Activated naive CD4-positive, alpha-beta T cell treated with Interleukin-2 at 50 U/mL for 16 hours (primary cell): ENCODE data around the gene NTRK3.

Experiments
- DNase-seq: peaks from one replicate; pipeline ENCODE4 v3.0.0-alpha.2; 2020

NTRK3 gene

DNA sequence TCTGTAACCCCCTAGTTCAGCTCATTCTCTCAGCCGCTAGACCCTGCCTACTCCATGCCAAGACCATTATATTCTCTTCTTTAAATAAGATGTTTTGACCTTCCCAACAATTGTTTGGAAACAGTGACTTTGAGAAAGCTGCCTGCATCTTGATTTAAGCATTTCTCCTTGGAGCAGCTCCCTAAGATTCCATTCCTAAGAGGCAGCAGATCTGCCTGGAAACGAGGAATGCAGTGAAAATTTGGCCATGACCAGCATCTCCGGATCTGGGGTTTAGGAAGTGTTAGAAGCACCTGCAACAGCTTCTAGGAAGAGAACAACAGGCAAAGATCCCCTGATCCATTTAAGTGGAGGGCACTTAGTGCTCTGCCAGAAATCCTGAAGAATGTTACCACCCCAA is 235.7 kb downstream of the NTRK3 start:
- DNase-seq, result no peak

GRCh38 chr15:88019656-88020055 is 236.9 kb downstream of the NTRK3 start:
- DNase-seq, result no peak

- DNase-seq, result no peak
Observed at GRCh38 chr15:88018869-88019641, 237.5 kb downstream of the NTRK3 start.

DNA sequence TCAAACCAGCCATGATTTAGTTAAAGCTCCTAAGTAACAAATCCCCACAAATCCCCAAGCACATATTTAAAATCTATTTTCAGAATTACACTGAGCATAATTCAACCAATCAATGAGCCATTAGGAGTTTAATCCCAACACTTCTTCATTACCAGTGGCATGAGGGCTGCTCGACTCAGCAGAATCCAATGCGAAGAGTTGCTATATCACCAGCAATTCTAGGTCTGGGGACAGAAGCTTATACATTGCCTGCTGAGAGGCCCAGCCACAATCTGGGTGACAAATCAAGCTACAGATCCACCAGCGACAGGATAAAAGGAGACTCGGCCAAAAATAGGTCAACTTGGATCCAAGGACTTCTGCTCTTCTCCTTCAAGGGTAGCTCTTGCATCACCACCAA is 238.8 kb downstream of the NTRK3 start:
- DNase-seq, result no peak

DNA sequence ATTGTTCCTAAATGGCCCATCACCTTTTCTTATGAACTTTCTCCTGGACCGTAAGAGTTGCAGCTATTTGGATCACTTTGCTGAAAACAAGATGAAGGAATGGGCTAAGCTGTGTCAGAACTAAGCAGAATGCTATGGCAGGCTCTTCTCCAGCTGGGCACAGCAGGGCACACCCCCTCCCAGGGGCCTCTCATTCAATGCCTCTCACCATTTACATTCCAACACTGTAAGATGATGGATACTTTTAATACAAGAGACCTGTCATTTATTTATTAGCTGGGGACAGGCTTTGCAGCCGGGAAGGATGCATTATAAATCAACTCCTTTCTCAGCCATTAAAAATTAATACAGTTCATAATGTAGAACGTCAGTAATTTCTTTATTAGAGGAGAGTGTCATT is 240.1 kb downstream of the NTRK3 start:
- DNase-seq, result no peak

DNA sequence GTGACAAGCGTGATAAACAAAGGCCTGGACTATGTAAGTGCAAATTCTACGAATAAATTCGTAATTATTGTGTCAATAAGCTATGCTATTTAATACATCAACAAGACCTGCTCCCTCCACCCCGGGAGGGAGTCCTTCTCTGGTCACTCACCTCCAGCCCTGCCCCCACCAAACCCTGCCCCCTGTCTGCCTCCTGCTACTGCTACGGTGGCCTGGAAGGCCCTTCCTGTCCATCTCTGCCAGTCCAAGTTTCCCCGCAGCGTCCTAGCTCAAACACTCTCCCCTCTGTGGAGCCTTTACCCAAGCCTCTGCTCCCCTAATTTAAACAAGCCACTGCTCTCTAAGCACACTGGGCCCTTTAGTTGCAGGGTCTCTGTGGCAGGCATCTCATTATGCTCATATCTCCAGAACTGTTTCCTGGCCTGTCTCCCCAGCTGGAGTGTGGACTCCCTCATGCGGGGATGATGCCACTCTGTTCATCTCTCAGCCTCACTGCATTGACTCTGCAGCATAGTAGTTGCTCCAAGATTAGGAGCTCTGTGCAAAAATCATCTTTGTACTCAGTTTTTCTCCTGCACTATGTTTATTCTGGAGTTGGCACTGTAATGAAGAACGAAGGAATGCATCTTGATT is 241.2 kb downstream of the NTRK3 start:
- DNase-seq, result no peak

- DNase-seq, result no peak
Observed at GRCh38 chr15:88014454-88015160, 241.9 kb downstream of the NTRK3 start.

GRCh38 chr15:88013111-88013510 is 243.4 kb downstream of the NTRK3 start:
- DNase-seq, result no peak

DNA sequence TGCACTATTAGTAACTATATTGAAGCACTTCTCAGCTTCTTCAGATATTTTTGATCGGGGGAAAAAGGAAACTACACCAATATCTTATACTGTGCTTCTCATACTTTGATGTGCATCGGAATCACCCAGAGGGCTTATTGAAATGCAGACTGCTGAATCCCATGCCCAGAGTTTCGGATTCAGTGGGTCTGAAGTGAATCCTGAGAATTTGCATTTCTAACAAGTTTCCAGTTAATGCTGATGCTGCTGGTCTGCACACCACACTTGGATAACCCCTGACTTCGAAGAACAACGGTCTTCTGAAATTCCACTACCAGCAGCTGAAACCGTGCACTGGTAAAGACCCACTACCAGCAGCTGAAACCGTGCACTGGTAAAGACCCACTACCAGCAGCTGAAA is 243.9 kb downstream of the NTRK3 start:
- no peak for DNase-seq

DNA sequence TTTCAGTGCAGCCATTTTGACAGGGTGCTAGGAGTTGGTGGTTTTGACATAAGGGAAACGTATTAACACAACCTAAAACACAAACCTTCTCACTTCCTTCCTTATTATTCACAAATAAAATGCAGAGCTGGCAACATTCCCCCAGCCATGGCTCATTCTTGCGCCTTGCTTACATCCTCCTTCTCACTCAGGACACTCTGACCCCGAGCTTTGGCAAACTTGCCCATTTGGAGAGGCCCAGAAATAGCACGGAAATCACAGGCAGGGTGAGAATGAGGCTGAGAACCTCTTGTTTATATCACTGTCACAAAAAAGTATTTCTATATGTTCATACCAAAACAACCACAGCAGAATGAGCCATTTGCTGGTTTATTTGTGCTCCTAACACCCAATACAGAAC is 244.3 kb downstream of the NTRK3 start:
- no peak for DNase-seq

- DNase-seq, result no peak
Observed at GRCh38 chr15:88011533-88011932, 245.0 kb downstream of the NTRK3 start.

DNA sequence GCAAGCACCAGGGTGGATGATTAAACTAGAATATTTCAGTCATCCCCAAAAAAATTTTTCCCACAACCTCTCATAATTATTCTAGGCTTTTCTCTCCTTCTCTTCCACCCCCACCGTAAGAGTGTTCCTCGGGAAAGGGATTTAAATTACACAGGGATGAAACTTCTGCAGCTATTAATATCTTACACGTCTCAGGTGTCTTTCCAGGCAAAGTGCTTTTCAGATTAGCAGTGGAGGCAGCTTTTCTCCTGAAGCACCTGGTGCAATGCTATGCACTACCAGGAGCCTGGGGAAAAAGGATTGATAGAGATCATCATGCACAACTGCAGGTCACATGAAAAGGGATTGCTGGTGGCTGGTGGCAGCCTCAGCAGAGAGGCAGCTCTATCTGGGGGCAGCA is 250.4 kb downstream of the NTRK3 start:
- DNase-seq, result no peak

GRCh38 chr15:88004399-88004798 is 252.1 kb downstream of the NTRK3 start:
- DNase-seq, result no peak

- DNase-seq, result no peak
Observed at GRCh38 chr15:88003541-88004327, 252.8 kb downstream of the NTRK3 start.

GRCh38 chr15:88002706-88003105 is 253.8 kb downstream of the NTRK3 start:
- DNase-seq, result no peak

DNA sequence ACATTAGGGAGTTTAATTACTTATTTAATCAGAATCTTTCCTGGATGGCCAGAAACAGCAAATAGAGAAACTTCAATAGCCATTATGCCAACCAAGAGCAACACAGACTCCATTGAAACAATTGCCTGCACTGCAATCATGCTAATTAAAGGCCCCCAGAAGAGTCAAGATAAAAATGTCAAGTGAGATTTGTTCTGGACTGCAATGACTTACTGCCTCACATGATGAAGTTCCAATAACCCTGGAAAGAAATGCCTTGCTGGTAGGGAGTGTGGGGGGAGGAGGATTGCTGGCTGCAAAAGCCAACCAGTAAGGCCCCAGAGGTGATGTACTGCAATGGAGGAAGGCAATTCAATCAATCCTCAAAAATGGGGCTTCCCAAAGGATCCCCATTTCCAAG is 257.9 kb downstream of the NTRK3 start:
- DNase-seq, result no peak

- DNase-seq, result no peak
Observed at GRCh38 chr15:87986776-87987175, 269.8 kb downstream of the NTRK3 start.

DNA sequence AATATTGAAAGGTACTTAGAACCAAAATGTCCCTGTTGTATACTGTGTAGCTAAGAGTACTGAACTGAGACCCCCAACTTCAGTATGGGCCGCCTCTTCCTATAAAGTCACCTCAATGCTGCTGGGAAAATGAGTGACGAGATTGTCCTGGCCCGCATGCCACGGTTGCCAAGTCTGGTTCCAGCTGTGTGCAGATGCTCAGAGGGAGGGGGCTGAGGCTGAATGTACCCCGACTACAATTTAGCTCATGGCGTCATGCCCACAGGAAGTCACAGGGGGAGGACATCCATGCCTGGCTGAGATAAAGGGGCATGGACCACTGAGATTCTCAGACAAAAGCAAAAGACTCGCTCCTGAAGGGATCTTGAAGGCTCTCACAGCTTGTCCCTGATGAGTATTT is 271.1 kb downstream of the NTRK3 start:
- no peak for DNase-seq

- DNase-seq, result no peak
Observed at GRCh38 chr15:87981969-87982368, 274.6 kb downstream of the NTRK3 start.

DNA sequence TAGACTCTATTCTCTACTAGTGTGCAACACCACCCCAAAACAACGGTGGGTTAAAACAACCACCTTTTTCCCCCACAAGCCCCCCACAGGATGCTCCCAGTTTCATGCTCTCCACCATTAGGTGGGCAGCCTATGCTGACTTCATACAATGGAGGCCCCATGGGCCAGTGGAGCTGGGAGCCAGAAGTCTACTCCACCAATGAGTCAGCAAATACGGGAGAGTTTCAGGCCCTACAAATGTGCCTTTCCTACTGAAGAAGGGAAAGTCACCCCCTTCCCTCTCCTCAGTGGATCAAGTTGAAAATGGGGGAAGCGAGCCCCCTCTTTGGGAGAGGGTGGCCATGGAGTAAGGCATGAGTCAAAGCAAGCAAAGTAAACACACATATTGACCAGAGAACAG is 278.6 kb downstream of the NTRK3 start:
- DNase-seq, result no peak

DNA sequence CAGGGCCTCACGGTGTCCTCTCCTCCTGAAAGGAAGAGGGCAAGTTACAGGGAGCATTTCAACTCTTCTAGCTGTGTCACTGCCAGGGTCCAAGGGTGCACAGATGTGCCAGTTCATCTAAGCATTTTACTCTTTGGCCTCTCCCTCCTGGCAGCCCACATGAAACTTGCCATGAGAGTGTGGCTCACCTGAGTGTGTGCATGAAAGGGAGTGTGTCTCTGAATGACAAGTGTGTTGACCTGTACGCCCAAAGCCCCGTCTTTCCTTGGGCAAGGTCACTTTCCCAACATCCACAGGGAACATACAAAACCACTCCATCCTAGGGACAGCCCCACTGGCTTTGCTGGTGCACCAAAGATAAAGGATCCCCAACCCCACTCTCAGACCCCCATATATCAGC is 280.0 kb downstream of the NTRK3 start:
- DNase-seq, result no peak

- DNase-seq, result no peak
Observed at GRCh38 chr15:87973501-87974215, 282.9 kb downstream of the NTRK3 start.

GRCh38 chr15:87971076-87971475 is 285.5 kb downstream of the NTRK3 start:
- no peak for DNase-seq
